ENCODE results near the gene SAP30L.

DNA sequence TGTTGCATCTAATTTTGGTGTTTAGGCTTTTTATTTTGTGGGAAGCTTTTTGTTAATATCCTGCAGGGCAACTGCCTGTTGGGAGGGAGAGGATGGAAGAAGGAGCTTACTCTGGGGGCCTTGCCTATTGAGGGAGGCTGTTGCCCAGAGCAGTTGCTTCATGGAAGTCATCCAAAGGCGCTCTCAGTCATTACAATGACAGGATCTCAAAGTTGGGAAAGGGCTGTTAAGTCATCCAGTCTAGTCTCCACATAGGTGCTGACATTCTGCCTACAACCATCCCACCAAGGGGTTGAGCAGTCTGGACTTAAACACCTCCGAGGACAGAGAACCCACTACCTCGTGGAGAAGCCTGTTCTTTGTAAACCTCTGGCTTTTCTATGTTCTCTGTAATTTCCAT, 13.2 kb downstream of the SAP30L start:
- no peak for TF ChIP-seq POLR2AphosphoS5 (IDR thresholded peaks at IDR 0.05; ENCODE audit: borderline replicate concordance, low read depth, low read length)
- no peak for TF ChIP-seq FOXP2 (optimal IDR thresholded peaks at IDR 0.05; ENCODE audit: control extremely low read depth, extremely low read length, insufficient read depth)
- no peak for TF ChIP-seq EZH2 (IDR thresholded peaks at IDR 0.05)

Data from SK-N-MC (cell line).